Measurements from ENCODE around the gene NUP93.
"Not testable (repeated sequence)": the region's sequence is repeated elsewhere in the genome, so short reads cannot be mapped to it uniquely, and the experiment has no call there.

NUP93 gene

GRCh38 chr16:56855201-56855600 is 125.3 kb downstream of the NUP93 start:
- no peak for FAIRE-seq

- FAIRE-seq, result no peak
These were observed 126.0 kb downstream of the NUP93 start for GRCh38 chr16:56855946-56856345.

DNA sequence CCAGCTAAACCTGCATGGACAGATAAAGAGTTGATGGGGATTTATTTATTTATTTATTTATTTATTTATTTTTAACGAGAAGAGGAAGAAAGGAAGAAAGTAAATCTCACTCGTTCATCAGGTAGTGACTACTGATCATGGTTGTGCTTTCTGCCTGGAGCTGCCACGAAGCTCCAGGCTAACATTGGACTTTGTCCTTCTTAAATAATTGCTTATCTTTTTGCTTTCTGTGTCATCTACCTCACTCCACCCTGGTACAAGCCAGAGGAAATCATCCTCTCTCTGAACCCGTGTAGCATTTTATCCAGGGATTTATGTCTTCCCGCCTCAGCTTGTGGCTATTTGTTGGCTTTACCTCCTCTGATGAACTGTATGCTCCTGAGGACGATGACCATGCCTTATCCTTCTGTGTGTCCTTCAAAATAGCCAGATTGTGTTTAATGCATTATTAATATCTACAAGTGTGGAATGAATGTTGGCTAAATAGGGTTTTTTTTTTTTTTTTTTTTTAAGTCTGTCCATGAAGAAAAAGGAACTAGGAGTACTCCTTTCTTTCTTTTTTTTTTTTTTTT is 127.0 kb downstream of the NUP93 start:
- FAIRE-seq, result no peak

DNA sequence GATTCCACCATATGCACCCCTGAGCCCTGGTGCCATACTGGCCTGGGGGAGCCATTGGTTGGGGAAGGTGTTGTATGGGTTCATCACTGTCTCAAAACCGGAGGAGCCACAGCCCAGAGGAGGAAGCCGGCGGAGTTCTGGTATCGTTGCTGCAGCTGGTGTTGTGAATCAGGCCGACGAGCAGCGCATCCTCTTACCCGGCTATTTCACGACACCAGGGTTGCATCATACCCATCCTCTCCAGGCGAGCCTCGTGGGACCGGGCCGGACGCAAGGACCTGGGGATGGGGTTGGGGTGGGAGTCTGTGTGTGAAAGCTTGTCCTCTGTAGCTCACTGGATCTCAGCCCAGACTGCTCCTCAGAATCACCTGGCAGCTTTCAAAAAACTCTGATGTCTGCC is 128.4 kb downstream of the NUP93 start:
- no peak for FAIRE-seq

DNA sequence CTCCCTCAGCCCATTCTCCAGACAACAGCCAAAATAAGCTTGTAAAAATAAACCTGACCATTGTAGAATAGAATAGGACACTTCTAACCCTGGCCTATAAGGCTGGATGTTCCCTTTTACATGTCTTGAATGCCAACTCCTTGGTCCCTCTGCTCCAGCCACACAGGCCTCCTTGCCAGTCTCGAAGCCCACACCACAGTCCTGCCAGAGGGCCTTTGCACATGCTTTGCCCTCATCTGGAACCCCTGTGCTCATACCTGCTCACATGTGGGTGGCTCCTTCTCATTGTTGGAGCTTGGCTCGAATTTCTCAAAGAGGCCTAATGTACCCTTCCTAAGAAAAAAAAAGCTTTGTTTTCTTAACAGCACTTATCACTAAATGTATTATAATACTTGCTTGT is 129.7 kb downstream of the NUP93 start:
- FAIRE-seq, result no peak

DNA sequence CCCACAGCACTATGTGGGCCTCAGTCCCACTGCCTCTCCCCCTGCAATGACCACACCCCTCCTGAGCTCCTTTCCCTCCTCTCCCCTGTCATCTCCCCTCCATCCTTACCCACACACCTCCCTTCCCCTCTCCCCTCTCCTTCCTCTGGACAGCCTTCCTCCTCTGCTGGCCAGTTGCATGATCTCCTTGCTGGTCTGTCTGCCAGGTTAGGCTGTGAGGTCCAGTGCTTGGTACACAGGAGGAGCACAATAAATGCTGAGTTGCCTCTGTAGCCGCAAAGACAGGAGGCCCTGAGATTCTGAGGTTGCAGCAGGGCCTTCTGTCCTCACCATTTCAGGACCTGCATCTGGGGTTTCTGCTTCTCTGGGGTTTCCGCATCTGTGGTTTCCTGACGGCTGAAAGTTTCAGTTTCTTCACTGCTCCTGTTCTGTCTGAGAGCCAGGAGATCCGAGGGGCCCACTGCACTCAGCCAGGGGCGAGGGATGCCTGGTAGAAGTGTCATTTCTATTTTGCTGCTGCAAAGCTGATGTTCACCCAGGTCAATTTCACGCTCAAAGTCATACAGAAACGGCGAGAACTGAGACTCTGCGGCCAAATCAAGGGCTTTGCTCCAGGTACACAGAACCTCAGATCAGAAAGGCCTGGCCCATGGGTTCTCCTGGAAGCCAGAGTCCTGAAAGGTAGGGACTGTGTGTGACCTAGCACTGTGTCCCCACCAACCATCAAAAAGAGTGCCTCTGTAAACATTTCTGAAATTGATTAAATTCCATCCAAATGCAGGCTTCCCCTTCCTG is 130.5 kb downstream of the NUP93 start:
- no peak for FAIRE-seq

DNA sequence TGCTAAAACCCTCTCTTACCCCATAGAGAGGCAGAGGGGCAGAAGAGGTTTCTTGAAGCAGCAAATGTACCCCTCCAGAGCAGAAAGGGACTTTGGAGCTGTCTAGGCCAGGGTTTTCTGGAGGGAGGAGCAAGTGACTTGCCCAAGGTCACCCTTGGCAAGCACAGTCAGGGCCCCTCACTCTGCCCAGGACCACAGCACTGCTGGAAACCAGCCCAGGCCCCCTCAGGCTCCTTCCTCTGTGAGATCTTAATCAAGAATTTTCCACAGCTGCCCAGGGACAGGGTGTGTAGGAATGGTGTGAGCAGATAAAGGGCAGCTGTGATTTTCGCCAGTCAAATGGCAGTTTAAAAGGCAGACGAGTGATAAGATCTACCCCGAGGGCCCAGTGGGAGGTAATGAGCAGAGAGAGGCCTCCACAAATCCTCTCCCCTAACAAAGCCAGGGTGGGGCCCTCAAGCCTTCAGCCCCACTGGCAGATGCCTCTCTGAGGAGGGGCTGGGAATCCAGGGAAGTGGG is 131.2 kb downstream of the NUP93 start:
- no peak for FAIRE-seq

DNA sequence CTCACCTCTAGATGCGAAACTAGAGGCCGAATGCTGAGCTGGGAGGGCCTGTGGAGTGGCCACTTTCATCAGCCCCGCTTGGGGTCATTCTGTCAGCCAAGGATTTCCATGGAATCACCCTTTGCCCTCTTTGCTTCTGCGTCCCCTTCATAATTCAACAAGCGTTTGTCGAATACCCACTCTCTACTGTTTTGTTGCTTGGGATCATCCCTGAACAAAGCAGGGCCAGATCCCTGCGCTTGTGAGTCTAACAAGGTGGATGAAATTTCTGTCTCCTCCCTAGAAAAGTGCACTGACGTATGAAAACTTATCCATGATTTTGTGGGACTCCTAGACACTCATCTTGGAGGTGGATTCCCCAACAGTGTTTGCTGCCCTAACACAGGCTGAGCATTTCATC is 131.8 kb downstream of the NUP93 start:
- no peak for FAIRE-seq

GRCh38 chr16:56862776-56863175 is 132.8 kb downstream of the NUP93 start:
- no peak for FAIRE-seq

DNA sequence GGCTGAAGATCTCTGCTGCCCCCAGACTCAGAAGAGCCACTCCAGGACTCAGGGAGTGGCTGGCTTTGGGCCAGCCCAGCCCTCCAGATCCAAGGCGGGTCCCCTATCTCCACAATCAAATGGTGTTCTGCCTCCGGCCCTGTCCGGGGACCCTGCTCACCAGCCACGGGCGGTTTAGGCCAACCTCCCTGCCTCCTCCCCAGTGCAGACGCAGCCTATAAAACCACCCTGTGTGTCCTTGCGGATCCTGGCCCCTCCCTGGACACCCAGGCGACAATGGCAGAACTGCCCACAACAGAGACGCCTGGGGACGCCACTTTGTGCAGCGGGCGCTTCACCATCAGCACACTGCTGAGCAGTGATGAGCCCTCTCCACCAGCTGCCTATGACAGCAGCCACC is 135.0 kb downstream of the NUP93 start, which contains the start of gene SLC12A3:
SLC12A3 (plus strand) TSS at position 248 of the 400 bp plus-strand sequence; CDS start at position 277, 29 bp downstream.
- FAIRE-seq, result no peak

- FAIRE-seq, result no peak
These were observed 135.6 kb downstream of the NUP93 start for GRCh38 chr16:56865394-56866062.

DNA sequence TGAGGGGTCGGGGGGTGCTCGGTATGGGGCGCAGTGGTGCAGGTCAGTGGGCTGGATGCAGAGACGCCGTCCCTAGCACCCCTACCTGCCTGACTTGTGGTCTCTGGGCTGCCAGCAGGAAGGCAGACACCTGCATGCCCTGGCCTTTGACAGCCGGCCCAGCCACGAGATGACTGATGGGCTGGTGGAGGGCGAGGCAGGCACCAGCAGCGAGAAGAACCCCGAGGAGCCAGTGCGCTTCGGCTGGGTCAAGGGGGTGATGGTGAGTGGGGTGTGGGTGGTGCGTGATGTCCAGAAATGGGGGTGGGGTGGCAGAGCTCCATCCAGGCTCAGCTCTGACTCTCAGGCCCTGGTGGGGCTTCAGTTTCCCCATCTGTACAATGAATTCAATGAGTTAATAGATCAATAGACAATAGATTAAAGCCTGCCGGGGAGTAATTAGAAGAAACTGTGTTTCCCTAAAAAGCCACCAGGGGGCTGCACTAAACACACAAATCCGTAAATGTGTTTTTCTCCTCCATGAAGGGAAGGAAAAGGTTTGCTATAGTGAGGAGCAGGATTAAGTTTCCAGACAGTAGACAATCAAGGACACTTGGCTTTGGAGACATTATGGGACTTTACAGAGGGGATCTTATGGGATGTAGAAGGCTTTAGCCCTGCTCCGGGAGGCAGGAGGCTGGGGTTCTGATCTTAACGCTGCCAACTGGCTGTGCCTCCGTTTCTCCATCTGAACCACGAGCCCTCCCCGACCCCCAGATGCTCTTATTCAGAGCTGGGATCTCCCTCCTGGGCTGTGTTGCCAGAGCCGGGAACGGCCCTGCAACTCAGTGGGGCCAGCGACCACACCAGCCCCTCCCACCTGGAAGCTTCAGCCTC is 137.3 kb downstream of the NUP93 start:
- peak; percentile 94 for FAIRE-seq

DNA sequence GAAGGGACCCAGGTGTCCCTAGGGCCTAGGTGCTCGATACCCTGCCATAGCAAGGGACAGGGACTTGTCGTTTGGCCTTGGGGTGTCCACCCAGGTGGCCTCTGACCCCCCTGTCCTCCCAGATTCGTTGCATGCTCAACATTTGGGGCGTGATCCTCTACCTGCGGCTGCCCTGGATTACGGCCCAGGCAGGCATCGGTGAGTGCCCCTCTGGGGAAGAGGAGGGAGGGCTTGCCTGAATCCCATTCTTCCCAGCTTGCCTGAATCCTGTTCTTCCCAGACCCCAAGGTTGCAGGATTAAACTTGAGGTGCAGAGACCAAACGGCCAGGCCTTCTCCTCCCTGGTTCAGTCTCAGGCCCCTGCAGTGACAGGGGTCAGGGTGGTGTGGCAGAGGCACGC is 138.2 kb downstream of the NUP93 start:
- FAIRE-seq, result no peak

- FAIRE-seq, result not testable (repeated sequence)
These were observed 138.8 kb downstream of the NUP93 start for GRCh38 chr16:56868766-56869165.

DNA sequence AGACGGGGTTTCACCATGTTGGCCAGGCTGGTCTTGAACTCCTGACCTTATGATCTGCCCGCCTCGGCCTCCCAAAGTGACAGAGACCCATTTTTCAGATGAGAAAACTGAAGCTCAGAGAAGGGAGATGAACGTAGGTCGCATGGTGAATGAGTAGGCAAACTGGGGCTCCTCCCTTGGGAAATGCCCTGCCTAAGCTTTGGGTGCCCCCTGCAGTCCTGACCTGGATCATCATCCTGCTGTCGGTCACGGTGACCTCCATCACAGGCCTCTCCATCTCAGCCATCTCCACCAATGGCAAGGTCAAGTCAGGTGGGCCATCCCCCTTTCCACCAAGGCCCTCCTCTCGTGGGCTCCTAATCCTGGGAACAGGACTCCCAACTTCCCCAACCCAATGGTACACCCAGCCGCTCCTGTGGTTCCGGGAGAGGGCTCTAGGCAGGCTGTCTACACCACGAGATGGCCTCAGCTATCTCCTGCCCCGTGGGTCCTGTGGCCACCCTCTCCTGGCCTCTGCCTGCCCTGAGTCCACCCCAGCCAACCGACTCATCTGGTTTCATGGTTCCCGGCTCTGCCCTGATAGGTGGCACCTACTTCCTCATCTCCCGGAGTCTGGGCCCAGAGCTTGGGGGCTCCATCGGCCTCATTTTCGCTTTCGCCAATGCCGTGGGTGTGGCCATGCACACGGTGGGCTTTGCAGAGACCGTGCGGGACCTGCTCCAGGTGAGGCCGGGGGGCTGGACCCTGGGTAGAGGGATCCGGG is 139.8 kb downstream of the NUP93 start:
- no peak for FAIRE-seq

GRCh38 chr16:56870276-56870888 is 140.5 kb downstream of the NUP93 start:
- FAIRE-seq, result no peak

- FAIRE-seq, result no peak
These were observed 141.3 kb downstream of the NUP93 start for GRCh38 chr16:56871172-56871593.

DNA sequence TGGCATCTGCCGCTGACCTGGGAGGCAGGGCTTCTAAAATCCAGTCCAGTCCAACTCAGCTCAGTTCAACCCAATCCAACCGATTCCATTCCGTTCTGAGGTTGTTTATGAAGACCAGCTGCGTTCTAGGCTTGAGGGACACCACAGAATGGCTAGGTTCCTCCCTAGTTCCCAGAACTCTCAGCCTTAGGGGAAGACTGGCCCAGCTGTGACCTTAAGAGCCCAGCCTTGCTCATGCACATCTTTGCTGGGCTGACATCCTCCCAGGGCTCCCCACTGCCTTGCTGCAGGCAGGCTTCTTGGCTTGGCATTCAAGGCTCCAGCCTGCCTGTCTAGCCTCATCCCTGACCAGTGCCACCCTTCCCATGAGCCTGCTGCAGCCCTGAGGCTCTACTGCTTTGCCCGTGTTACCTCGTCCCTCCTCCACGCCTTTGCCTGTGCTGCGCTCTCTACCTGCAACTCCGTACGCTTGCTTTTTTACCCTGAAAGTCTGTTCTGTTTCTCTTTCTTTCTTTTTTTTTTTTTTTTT is 143.0 kb downstream of the NUP93 start:
- no peak for FAIRE-seq

DNA sequence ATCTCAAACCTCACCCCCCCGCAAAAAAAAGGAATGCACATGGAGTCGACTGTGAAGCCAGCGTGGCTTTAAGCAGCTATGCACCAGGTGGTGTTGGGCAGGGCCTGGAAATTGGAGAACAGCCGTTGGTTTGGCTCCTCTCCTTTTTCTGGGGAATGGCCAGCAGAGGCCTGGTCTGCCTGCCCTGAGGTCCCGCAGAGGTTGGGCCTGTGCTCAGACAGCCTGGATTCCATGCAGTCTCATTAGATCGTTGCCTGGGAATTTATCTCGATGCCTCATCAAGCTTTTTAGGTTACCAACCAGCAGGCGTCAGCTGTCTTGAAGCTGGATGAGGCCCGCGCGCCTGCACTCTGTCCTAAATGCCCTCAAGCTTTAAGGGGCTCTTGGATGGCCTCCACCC is 144.9 kb downstream of the NUP93 start:
- no peak for FAIRE-seq

DNA sequence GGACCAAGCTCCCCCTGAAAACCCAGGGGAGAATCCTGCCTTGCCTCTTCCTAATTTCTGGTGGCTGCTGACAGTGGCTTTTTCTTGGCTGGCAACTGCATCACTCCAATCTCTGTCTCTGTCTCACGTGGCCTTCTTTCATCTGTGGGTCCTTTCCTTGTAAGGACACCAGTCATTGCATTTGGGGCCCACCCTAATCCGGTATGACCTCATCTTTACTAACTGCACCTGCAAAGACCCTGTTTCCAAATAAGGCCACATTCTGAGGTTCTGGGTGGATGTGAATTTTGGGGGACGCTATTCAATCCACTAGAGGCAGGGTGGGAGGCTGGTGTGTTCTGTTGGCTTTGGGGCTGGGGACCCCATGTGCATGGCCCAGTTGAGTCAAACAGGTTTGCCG is 146.1 kb downstream of the NUP93 start:
- FAIRE-seq, result no peak

GRCh38 chr16:56877486-56878182 is 147.7 kb downstream of the NUP93 start:
- FAIRE-seq, result no peak
